Upper lobe of left lung (tissue), 6 donors: ENCODE measurements around the gene LAMA5. TPM values are rescaled to one million over a fixed set of nuclear protein-coding genes. Genes with fewer than 3 reads are reported as not detected.
A peak's percentile ranks its signal among the peaks of the same experiment; 100 is the strongest.

Experiments
- ATAC-seq, 2 donors: fragments of 200-7000 bp; cut with Tn5 transposase; one replicate each; pipeline ENCODE4 v1.9.1; 2022; ENCODE audit warnings: mild to moderate bottlenecking in 2 of 2, moderate library complexity in 2 of 2; ENCODE audit not compliant: low FRiP score in 2 of 2
- DNase-seq, 2 donors: peaks; one replicate each; pipeline ENCODE4 v3.0.0-alpha.2; 2019 to 2020
- H3K27ac ChIP-seq, 4 donors: fragments of 200-600 bp; sonication (generic); one replicate each; pipeline ENCODE4 v1.5.1; 2016 to 2019
- H3K27me3 ChIP-seq, 4 donors: fragments of 200-600 bp; sonication (generic); one replicate each; pipeline ENCODE4 v1.5.1; 2017 to 2019
- H3K36me3 ChIP-seq, 4 donors: fragments of 200-600 bp; sonication (generic); one replicate each; pipeline ENCODE4 v1.5.1; 2016 to 2019
- H3K4me1 ChIP-seq, 4 donors: fragments of 200-600 bp; sonication (generic); one replicate each; pipeline ENCODE4 v1.5.1; 2018 to 2019
- H3K4me3 ChIP-seq, 4 donors: fragments of 200-600 bp; sonication (generic); one replicate each; pipeline ENCODE4 v1.5.1; 2017 to 2019; ENCODE audit warnings: mild to moderate bottlenecking in 2 of 4, moderate library complexity in 1 of 4
- H3K9me3 ChIP-seq, 4 donors: fragments of 200-600 bp; sonication (generic); one replicate each; pipeline ENCODE4 v1.5.1; 2018 to 2019
- EP300 ChIP-seq, 4 donors: sonication (generic); formaldehyde crosslinking; IDR thresholded peaks; one replicate each; pipeline ENCODE4 v1.5.1; 2017; ENCODE audit warnings: antibody characterized with exemption in 4 of 4, control low read depth in 2 of 4
- POLR2A ChIP-seq, 4 donors: fragments of 450-650 bp; IDR thresholded peaks; one replicate each; pipeline ENCODE4 v1.5.1; 2016 to 2017; ENCODE audit warnings: antibody characterized with exemption in 4 of 4, mild to moderate bottlenecking in 2 of 4
- POLR2AphosphoS5 ChIP-seq, 2 donors: sonication (generic); formaldehyde crosslinking; IDR thresholded peaks; one replicate each; pipeline ENCODE4 v1.5.1; 2017; ENCODE audit warnings: antibody characterized with exemption in 2 of 2
- WGBS, 2 donors: methylation state at CpG; one replicate each; pipeline ENCODE4 v1.1.5; 2017 to 2018; 5-methylcytosine and 5-hydroxymethylcytosine counted together
- total RNA-seq, 6 donors: library from RNA; depleted of rRNA in 4 of 6; stranded (reverse); fragments of >200 nt in 4 of 6; gene quantifications; one replicate each; pipeline versions ENCODE4 v1.1.0 to v1.2.1, GENCODE V29; 2016 to 2021
- TF ChIP-seq, protein P1 (sequence below), 6 experiments: fragments of 450-650 bp in 4 of 6; fragments of 200-600 bp in 2 of 6; sonication (generic) in 2 of 6; IDR thresholded peaks; one replicate each; pipeline ENCODE4 v1.5.1; 2016 to 2019; ENCODE audit warnings: antibody characterized with exemption in 6 of 6
- donor health status: DM: no; HTN: no; CAD: no; lungs with moderate emphysema.
- donor health status: DM: no; HTN: yes; CAD: no; lungs with severe emphysema.

The LAMA5 gene
- total RNA-seq, 6 donors from 2014 or later: 176 to 1,019 (median 307) TPM

DNA sequence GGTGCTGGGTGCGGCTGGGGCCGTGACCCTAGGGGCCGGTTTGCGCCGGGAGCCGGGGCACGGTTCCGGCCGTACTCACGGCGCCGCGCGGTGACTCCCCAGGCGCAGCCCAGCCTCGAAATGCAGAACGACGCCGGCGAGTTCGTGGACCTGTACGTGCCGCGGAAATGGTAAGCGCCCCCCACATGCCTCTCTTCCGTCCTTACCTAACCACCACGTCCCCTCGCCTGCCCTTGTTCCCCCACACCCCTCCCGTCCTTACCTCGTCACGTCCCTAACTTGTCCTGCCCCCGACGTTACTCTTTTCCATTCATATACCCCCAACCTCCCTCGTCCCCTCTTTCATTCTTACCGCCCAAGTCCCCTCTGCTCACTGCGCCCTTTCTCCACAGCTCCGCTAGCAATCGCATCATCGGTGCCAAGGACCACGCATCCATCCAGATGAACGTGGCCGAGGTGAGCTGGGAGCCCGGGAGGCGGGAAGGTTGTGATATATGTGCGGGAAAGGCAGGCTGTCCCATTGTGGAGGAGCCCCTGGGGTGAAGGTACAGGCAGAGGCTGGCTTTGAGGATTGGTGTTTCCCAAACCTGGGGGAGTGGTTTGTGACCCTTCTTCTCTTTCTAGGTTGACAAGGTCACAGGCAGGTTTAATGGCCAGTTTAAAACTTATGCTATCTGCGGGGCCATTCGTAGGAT lies 20.3 kb upstream of the LAMA5 start:
- peak overlapping the region; percentile 93 to 97 (median 95) for H3K27ac ChIP-seq
- DNase-seq (no peak), ATAC-seq (no peak)
- peaks cover 20 to 39% (median 27%) of the 10 kb centered on the region in 4 donors for H3K4me1 ChIP-seq
- WGBS, 2 donors: 3% methylated on average over 26 to 39 of the region's 47 CpGs
- no peaks in the 10 kb centered on the region for H3K27me3 ChIP-seq
- H3K4me3 ChIP-seq: peak overlapping the region; percentile 91 to 100 (median 99)
- no peaks in the 10 kb centered on the region for H3K9me3 ChIP-seq
- TF ChIP-seq EP300 (IDR thresholded peaks at IDR 0.05) (no peak), POLR2AphosphoS5 (IDR thresholded peaks at IDR 0.05) (no peak), POLR2A (IDR thresholded peaks at IDR 0.05) (no peak)
- TF ChIP-seq, protein P1, sequence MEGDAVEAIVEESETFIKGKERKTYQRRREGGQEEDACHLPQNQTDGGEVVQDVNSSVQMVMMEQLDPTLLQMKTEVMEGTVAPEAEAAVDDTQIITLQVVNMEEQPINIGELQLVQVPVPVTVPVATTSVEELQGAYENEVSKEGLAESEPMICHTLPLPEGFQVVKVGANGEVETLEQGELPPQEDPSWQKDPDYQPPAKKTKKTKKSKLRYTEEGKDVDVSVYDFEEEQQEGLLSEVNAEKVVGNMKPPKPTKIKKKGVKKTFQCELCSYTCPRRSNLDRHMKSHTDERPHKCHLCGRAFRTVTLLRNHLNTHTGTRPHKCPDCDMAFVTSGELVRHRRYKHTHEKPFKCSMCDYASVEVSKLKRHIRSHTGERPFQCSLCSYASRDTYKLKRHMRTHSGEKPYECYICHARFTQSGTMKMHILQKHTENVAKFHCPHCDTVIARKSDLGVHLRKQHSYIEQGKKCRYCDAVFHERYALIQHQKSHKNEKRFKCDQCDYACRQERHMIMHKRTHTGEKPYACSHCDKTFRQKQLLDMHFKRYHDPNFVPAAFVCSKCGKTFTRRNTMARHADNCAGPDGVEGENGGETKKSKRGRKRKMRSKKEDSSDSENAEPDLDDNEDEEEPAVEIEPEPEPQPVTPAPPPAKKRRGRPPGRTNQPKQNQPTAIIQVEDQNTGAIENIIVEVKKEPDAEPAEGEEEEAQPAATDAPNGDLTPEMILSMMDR (IDR thresholded peaks at IDR 0.05): no peak
- peaks cover 2 to 42% (median 21%) of the 10 kb centered on the region in 4 donors for H3K36me3 ChIP-seq

DNA sequence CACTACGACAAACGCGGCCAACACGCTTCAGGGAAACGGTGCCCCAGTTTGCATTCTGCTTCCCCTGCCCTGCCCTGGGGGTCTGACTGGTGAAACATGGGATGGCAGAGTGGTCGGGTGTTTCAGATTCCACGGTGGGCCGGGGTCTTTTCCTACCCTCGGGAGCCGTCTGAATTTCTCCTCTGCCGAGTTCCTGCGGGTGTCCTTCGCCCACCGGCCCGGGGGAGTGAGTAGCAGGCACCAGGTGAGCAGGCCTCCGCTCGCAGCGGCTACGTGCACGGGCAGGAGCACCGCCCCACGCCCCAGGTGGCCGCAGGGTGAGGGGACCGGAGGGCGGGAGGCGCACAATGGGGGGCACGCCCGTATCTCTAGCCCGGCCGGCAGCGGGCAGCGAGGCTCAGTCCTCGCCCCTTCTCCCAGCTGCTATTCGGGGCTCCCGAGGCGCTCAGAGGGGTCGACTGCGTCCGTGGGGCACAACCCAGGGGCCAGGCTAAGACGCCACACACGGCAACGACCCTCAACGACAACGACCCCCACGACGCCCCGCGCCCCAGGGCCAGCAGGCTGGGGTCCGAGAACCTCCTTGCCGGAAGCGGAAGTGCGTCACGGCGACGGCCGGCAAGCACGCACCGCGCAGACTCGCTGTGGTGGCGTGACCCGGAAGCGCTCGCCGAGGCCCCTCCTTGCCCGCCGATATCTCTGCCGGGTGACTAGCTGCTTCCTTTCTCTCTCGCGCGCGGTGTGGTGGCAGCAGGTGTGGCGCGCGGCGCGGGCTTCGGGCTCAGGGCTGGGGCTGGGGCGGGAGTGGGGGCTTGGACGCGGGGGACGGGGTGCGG lies 19.5 kb upstream of the LAMA5 start, which contains the start of gene RPS21:
Gene RPS21, plus strand, starts transcription at position 721 of the 836 bp plus-strand sequence. CDS start 236 bp downstream, outside the sequence.
- WGBS, 2 donors: 0% methylated on average over 33 of the region's 83 CpGs; no CpG with 5 or more reads in 1 of the 2 donors
- H3K27ac ChIP-seq: peak within 1 kb of the TSS; percentile 93 to 97 (median 95)
- ATAC-seq: peak; percentile 94 to 97
- peaks cover 25 to 42% (median 32%) of the 10 kb centered on the region in 4 donors for H3K4me1 ChIP-seq
- no peaks in the 10 kb centered on the region for H3K9me3 ChIP-seq
- H3K27me3 ChIP-seq: no peaks in the 10 kb centered on the region
- TF ChIP-seq POLR2A (IDR thresholded peaks at IDR 0.05): peak in 3 of 4 donors; percentile 30 to 88 (median 64)
- peak in 1 of 4 donors; percentile 81 for TF ChIP-seq EP300 (IDR thresholded peaks at IDR 0.05)
- peak; percentile 96 to 99 for TF ChIP-seq POLR2AphosphoS5 (IDR thresholded peaks at IDR 0.05)
- TF ChIP-seq, protein P1 (IDR thresholded peaks at IDR 0.05): peak in 3 of 6 experiments; percentile 3 to 38 (median 25)
- H3K36me3 ChIP-seq: peaks cover 2 to 38% (median 18%) of the 10 kb centered on the region in 4 donors
- DNase-seq: peak; percentile 94 to 99
- peak within 1 kb of the TSS; percentile 91 to 100 (median 99) for H3K4me3 ChIP-seq

DNA sequence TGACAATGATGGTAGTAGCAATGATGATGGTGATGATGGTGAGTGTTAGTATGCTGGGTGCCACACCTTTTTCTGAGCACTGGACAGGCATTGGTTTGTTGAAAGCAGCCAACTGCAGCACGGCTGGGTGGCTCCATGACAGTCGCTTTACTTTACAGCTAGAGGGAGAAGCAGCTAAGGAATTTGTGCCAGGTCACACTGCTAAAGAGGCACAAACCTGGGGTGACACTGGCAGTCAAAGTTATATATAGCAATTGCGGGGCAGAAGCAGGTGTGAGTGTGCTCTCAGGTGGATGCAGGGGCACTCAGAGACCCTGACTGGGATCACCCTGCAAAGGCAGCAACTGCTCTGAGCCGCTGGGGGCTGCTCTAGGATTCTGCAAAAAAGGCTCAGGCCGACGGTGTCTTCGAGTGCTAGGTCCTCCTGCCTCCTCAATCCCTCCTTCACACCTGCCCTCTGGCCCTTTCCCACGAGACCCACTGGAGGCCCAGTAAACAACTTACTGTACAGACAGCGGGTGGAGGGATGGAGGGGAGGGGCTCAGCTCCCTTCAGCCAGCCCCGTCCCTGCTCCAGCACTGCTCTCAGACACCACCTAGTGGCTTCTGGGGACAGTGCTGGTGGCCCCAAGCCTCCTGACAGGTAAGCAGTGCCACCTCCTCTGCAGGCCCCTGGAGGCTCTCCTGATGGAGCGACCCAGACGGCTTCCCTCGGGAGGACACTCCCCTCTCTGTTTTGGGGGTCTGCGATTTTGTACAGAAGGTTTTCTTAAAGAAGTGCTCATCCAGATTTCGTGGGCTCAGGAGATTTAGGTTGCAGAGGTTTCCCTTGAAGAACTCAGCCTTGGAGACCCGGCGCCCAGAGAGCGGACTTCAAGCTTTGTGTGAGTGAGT lies 15.4 kb upstream of the LAMA5 start:
- Histone ChIP-seq H3K9me3 (no peaks in the 10 kb centered on the region), H3K4me1 (peaks cover 41 to 60% (median 48%) of the 10 kb centered on the region in 4 donors), H3K36me3 (no peaks in the 10 kb centered on the region), H3K27ac (peak overlapping the region in 3 of 4 donors; percentile 69 to 86 (median 79)), H3K4me3 (no peak overlapping the region), H3K27me3 (no peaks in the 10 kb centered on the region)
- no peak for TF ChIP-seq EP300 (IDR thresholded peaks at IDR 0.05)
- TF ChIP-seq, protein P1 (IDR thresholded peaks at IDR 0.05): peak; percentile 84 to 95 (median 94)
- DNase-seq (peak; percentile 24 to 85), ATAC-seq (peak; percentile 73 to 88)
- WGBS, 2 donors: 40 to 45% methylated on average over 12 to 18 of the region's 18 CpGs

DNA sequence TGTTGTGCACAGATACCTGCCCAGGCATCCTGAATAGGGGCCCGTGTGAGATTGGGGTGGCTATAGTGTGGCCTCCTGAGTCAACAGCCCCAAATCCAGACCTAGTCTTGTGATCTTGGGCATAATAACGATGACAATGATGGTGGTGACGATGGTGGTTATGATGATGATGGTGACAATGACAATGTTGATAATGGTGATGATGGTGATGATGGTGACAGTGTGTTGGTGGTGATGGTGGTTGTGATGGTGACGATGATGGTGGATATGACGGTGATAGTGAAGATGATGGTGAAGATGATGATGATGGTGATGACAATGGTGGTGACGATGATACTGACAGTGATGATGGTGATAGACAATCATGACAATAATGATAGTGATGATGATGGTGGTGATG lies 14.7 kb upstream of the LAMA5 start:
- DNase-seq: no peak
- H3K4me3 ChIP-seq: no peak overlapping the region
- TF ChIP-seq POLR2AphosphoS5 (IDR thresholded peaks at IDR 0.05) (no peak), POLR2A (IDR thresholded peaks at IDR 0.05) (no peak), EP300 (IDR thresholded peaks at IDR 0.05) (no peak)
- TF ChIP-seq, protein P1 (IDR thresholded peaks at IDR 0.05): no peak
- no peak for ATAC-seq
- 88 to 95% methylated on average over 6 of the region's 6 CpGs for WGBS, 2 donors
- H3K36me3 ChIP-seq: no peaks in the 10 kb centered on the region
- peaks cover 44 to 63% (median 53%) of the 10 kb centered on the region in 4 donors for H3K4me1 ChIP-seq
- H3K27ac ChIP-seq: peak overlapping the region; percentile 69 to 86 (median 74)
- H3K9me3 ChIP-seq: no peaks in the 10 kb centered on the region
- no peaks in the 10 kb centered on the region for H3K27me3 ChIP-seq
